K562 (cell line): ENCODE results near the gene PTGR3.

Experiments used
- ATF7 ChIP-seq: fragments of 450-650 bp; IDR thresholded peaks from 2 replicates; pipeline ENCODE4 v1.7.1; 2014; ENCODE audit warnings: mild to moderate bottlenecking, moderate library complexity
- BACH1 ChIP-seq: fragments of 200-800 bp; sonication (Bioruptor generic); IDR thresholded peaks from 2 replicates; pipeline ENCODE4 v1.6.1; 2016; ENCODE audit warnings: missing genetic modification characterization, missing compliant biosample characterization
- CBX2 ChIP-seq: fragments of 200-600 bp; sonication (generic); IDR thresholded peaks from one replicate; pipeline ENCODE4 v1.6.1; 2012; ENCODE audit warnings: mild to moderate bottlenecking, low read length, inconsistent platforms; ENCODE audit not compliant: insufficient read depth, poor library complexity, severe bottlenecking
- HNRNPK ChIP-seq: fragments of 200-400 bp; formaldehyde crosslinking; IDR thresholded peaks from one replicate; pipeline ENCODE4 v1.6.1; 2018; ENCODE audit warnings: mild to moderate bottlenecking, low read depth, low read length; ENCODE audit not compliant: poor library complexity, severe bottlenecking
- KAT2B ChIP-seq: IDR thresholded peaks from one replicate; pipeline ENCODE4 v1.6.1; 2012; ENCODE audit warnings: low read depth, mild to moderate bottlenecking, control low read depth, inconsistent platforms, low read length, moderate library complexity
- POLR2A ChIP-seq: fragments of 450-650 bp; conservative IDR thresholded peaks from 2 replicates; pipeline ENCODE4 v1.6.1; 2016
- SIN3A ChIP-seq, 2 experiments: fragments of 150-350 bp in 1 of 2; IDR thresholded peaks; 2 replicates each; pipeline ENCODE4 v1.6.1; 2011 to 2016; ENCODE audit warnings: borderline replicate concordance in 2 of 2, low read depth in 2 of 2, low read length in 2 of 2, mild to moderate bottlenecking in 2 of 2, moderate library complexity in 2 of 2; ENCODE audit not compliant: control insufficient read depth in 1 of 2
- TEAD2 ChIP-seq: fragments of 450-650 bp; IDR thresholded peaks from 2 replicates; pipeline ENCODE4 v1.6.1; 2016; ENCODE audit warnings: missing genetic modification characterization, control low read depth, missing compliant biosample characterization
- YY1 ChIP-seq, 3 experiments: IDR thresholded peaks; 2 replicates each; pipeline ENCODE4 v1.6.1; 2011; ENCODE audit warnings: low read length in 2 of 3, mild to moderate bottlenecking in 2 of 3, moderate library complexity in 2 of 3, borderline replicate concordance in 1 of 3, control low read depth in 1 of 3, low read depth in 1 of 3; ENCODE audit not compliant: insufficient read depth in 3 of 3, insufficient replicate concordance in 2 of 3, control insufficient read depth in 1 of 3, insufficient read length in 1 of 3; ENCODE audit errors: extremely low read depth in 1 of 3
- ZBTB33 ChIP-seq: sonication (generic); formaldehyde crosslinking; IDR thresholded peaks from 2 replicates; pipeline ENCODE4 v1.8.1; 2023; ENCODE audit warnings: mild to moderate bottlenecking, missing genetic modification reagents
- TF ChIP-seq, protein P1 (sequence below), 2 experiments: fragments of 450-650 bp; formaldehyde crosslinking in 1 of 2; IDR thresholded peaks; 2 replicates each; pipeline versions ENCODE4 v1.4.0 to v1.6.1; 2014 to 2020; ENCODE audit warnings: mild to moderate bottlenecking in 2 of 2, borderline replicate concordance in 1 of 2, low read depth in 1 of 2
- TF ChIP-seq, protein P2 (sequence below), 3 experiments: IDR thresholded peaks in 2 of 3; conservative IDR thresholded peaks in 1 of 3; 2 replicates each; pipeline ENCODE4 v1.5.1; 2011 to 2012; ENCODE audit warnings: low read length in 3 of 3, mild to moderate bottlenecking in 3 of 3, control low read depth in 2 of 3, improper control_type of control experiment in 1 of 3, inconsistent platforms in 1 of 3, low read depth in 1 of 3, mixed read lengths in 1 of 3, moderate library complexity in 1 of 3; ENCODE audit not compliant: insufficient read depth in 2 of 3
- TF ChIP-seq, protein P3 (sequence below): sonication (generic); formaldehyde crosslinking; IDR thresholded peaks from 2 replicates; pipeline ENCODE4 v1.8.0; 2022; ENCODE audit warnings: mild to moderate bottlenecking, missing genetic modification reagents, borderline replicate concordance

DNA sequence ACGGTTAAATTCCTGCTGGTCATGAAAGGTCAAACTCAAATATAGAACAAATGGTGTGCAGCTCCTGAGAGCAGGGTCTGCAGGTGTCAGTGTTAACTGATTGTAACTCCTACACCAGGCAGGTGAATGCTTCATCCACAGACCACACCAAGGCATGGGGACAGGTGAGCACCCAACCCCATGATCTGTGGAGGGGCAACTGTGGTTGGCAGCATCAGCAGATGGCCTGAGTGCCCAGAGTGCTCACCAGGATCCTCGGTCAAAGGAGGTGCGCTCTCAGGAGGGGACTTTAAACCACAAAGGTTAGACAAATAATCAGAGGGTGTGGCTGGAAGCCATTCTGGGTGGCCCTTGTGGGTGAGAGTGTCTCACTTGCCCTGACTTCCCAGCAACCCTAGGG lies 44.5 kb downstream of the PTGR3 start:
- TF ChIP-seq POLR2A (no peak), HNRNPK (no peak), TEAD2 (no peak), ATF7 (no peak), KAT2B (no peak), BACH1 (tag) (no peak), CBX2 (no peak), YY1 (IDR thresholded peaks at IDR 0.05; ENCODE audit: borderline replicate concordance in 1 of 3, control insufficient read depth in 1 of 3, extremely low read depth in 1 of 3, insufficient read depth in 3 of 3, insufficient read length in 1 of 3, insufficient replicate concordance in 2 of 3, low read depth in 1 of 3, low read length in 2 of 3) (no peak), SIN3A (IDR thresholded peaks at IDR 0.05; ENCODE audit: borderline replicate concordance in 2 of 2, control insufficient read depth in 1 of 2, low read depth in 2 of 2, low read length in 2 of 2) (no peak), ZBTB33 (no peak)
- TF ChIP-seq, protein P1, sequence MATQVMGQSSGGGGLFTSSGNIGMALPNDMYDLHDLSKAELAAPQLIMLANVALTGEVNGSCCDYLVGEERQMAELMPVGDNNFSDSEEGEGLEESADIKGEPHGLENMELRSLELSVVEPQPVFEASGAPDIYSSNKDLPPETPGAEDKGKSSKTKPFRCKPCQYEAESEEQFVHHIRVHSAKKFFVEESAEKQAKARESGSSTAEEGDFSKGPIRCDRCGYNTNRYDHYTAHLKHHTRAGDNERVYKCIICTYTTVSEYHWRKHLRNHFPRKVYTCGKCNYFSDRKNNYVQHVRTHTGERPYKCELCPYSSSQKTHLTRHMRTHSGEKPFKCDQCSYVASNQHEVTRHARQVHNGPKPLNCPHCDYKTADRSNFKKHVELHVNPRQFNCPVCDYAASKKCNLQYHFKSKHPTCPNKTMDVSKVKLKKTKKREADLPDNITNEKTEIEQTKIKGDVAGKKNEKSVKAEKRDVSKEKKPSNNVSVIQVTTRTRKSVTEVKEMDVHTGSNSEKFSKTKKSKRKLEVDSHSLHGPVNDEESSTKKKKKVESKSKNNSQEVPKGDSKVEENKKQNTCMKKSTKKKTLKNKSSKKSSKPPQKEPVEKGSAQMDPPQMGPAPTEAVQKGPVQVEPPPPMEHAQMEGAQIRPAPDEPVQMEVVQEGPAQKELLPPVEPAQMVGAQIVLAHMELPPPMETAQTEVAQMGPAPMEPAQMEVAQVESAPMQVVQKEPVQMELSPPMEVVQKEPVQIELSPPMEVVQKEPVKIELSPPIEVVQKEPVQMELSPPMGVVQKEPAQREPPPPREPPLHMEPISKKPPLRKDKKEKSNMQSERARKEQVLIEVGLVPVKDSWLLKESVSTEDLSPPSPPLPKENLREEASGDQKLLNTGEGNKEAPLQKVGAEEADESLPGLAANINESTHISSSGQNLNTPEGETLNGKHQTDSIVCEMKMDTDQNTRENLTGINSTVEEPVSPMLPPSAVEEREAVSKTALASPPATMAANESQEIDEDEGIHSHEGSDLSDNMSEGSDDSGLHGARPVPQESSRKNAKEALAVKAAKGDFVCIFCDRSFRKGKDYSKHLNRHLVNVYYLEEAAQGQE (IDR thresholded peaks at IDR 0.05; ENCODE audit: borderline replicate concordance), result no peak
- TF ChIP-seq, protein P1 (CRISPR knock-in tag; IDR thresholded peaks at IDR 0.05; ENCODE audit: low read depth), result no peak
- TF ChIP-seq, protein P2, sequence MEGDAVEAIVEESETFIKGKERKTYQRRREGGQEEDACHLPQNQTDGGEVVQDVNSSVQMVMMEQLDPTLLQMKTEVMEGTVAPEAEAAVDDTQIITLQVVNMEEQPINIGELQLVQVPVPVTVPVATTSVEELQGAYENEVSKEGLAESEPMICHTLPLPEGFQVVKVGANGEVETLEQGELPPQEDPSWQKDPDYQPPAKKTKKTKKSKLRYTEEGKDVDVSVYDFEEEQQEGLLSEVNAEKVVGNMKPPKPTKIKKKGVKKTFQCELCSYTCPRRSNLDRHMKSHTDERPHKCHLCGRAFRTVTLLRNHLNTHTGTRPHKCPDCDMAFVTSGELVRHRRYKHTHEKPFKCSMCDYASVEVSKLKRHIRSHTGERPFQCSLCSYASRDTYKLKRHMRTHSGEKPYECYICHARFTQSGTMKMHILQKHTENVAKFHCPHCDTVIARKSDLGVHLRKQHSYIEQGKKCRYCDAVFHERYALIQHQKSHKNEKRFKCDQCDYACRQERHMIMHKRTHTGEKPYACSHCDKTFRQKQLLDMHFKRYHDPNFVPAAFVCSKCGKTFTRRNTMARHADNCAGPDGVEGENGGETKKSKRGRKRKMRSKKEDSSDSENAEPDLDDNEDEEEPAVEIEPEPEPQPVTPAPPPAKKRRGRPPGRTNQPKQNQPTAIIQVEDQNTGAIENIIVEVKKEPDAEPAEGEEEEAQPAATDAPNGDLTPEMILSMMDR (IDR thresholded peaks at IDR 0.05 in 2 of 3, conservative IDR thresholded peaks at IDR 0.05 in 1 of 3; ENCODE audit: insufficient read depth in 2 of 3, low read depth in 1 of 3, low read length in 3 of 3), result no peak
- TF ChIP-seq, protein P3, sequence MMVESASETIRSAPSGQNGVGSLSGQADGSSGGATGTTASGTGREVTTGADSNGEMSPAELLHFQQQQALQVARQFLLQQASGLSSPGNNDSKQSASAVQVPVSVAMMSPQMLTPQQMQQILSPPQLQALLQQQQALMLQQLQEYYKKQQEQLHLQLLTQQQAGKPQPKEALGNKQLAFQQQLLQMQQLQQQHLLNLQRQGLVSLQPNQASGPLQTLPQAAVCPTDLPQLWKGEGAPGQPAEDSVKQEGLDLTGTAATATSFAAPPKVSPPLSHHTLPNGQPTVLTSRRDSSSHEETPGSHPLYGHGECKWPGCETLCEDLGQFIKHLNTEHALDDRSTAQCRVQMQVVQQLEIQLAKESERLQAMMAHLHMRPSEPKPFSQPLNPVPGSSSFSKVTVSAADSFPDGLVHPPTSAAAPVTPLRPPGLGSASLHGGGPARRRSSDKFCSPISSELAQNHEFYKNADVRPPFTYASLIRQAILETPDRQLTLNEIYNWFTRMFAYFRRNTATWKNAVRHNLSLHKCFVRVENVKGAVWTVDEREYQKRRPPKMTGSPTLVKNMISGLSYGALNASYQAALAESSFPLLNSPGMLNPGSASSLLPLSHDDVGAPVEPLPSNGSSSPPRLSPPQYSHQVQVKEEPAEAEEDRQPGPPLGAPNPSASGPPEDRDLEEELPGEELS (CRISPR knock-in tag), result no peak
